ENCODE measurements around the gene VPS37D.
"Not testable (repeated sequence)": the region's sequence is repeated elsewhere in the genome, so short reads cannot be mapped to it uniquely, and the experiment has no call there.

VPS37D gene

DNA sequence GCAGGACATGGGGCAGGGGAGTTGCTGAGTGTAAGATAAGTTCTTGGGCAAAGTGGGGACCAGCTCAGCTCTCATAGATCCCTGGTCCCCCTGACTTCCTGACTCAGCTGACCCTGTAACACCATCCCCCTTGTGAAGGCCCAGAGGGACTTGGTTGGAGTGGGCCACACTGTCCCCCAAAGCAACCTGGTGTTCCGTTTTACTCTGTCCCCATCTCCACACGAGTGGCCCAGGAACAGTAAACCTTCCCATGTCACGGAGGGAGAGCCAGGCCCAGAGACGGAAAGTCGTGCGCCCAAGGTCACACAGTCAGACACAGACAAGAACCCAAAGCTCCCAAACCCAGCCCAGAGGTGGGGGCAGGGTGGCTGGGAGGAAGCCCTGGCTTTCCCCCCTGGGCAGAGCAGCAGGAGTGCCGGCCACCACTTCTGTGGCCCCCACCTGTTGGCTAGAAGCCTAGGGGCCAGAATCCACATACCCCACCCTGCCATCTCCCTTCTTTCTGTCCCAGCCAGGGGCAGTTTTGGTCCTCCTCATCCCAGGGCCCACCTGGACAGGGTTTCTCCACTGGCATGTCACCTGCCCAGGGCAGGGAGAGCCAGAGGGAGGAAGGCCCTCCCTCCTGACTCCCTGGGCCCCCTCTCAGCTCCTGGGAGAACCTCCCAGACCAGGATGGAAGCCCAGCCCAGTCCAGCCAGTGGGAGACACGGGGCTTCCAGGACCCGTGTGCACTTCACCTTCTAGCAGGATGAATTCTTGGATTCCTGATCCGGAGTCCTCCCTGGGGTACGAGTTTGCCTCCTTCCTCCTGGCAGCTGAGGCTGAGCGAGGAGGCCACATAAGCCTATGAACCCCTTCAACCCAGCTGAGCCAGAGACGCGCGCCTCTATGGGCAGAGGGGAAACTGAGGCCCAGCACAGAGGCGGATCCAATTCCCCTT lies 20.6 kb upstream of the VPS37D start:
- no peak for DNase-seq (ENCODE audit: low spot score)

DNA sequence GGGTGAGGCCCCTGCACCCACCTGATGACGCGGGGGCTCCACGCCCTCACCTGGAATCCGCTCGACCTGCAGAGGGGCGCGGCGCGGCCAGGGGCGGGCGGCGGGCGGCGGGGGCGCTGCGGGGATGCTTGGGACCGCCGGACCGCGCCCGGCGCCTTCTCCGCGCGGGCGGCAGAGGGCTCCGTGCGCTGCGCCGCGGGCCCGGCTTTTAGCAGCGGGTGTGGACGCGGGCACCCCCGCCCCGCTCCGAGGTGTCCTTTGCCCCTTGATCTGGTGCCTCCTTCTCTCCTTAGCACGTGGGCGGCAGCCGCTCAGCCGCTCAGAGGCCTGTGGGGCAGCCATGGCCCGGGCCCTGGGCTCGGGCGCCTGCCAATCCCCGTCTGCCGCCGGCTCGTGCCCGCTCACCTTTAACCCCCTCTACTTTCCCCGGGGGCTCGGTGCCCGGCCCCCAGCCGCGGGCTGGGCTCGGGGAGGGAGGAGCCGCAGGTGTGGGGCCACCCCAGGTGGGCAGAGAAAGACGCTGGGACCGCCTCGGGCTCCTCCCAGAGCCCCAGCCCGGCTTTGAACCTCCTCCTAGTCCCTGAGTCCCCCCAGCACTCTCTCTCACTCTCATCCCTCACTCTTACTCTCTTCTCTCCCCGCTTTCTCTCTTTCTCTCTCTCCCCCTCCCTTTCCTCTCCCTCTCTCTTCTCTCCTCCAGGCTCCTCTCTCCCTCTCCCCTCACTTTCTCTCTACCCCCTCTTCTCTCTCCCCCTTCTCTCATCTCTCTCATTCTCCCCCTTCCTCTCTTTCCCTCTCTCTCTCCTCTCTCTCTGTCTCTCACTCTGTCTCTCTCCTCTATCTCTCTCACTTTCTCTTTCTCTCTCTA lies 19.7 kb upstream of the VPS37D start:
- no peak for DNase-seq (ENCODE audit: low spot score)

DNA sequence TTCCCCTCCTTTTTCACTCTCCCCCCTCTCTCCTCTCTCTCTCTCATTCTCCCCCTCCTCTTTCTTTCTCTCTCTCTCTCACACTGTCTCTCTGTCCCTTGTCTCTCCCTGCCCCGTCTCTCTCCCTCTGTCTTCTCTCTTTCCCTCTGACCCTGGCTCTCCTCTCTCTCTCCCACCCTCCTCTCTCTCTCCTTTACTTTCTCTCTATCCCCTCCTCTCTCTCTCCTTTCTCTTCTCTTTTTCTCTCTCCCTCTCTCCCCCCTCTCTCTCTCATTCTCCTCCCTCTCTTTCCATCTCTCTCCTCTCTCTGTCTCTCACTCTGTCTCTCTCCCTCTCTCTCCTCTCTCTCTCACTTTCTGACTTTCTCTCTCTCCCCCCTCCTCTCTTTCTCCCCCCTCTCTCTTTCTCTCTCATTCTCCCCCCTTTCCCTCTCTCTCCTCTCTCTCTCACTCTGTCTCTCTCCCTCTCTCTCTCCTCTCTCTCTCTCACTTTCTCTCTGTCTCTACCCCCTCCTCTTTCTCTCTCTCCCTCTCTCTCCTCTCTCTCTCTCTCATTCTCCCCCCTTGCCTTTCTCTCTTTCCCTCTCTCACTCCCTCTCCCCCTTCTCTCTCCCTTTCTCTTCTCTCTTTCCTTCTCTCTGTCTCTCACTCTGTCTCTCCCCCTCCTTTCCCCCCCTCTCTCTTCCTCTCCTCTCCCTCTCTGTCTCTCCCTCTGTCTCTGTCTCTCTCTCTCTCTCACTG lies 18.9 kb upstream of the VPS37D start:
- DNase-seq (ENCODE audit: low spot score), result no peak

DNA sequence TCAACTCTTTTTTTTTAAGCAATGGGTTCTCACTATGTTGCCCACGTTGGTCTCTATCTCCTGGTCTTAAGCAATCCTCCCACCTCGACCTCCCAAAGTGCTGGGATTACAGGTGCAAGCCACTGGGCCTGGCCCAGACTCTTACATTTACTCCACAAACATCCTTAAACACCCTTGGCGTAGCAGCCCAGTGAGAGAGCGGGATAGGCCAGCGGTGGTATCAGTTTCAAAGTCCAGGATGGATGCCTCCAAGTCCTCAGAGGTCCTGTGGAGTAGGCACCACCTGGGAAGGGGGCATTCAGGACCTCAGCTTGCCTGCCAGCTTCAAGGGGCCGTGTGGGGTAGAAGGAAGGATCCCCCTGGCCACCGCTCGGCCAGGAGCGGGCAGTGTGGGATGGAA lies 18.1 kb upstream of the VPS37D start:
- DNase-seq (ENCODE audit: low spot score), result no peak

DNA sequence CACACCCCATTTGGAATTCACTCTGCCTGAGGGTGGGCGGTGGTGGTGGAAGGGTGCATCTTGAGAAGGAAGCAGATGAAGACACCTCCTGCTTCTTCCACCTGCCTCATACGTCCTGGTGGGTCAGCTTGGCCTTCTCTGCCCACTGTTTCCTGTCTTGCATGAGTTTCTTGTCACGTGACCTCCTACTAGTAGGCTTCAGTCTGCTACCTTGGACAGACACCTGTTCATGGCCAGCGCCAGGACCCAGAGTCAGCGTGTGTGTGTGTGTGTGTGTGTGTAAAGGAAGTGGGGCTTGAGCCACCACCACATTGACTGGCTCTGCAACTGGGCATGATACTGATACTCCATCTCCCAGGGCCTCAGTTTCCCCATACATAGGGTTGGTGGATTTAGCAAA lies 17.1 kb upstream of the VPS37D start:
- DNase-seq (ENCODE audit: low spot score), result no peak

DNA sequence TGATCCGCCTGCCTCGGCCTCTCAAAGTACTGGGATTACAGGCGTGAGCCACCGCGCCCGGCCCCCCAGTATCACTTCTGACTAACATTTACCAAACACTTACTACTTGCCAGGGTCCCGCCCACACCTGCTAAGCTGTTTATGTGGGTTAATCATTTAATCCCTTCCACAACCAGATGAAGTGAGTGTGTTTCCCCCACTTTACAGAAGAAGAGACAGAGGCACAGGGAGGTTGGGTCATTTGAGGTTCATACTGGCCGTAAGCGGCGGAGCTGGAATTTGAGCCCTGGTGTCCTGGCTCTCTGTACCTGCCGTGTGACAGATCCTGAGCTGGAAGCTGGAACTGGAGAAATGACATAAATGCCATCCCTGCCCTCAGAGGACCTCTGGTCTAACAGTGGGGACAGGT lies 15.1 kb upstream of the VPS37D start:
- DNase-seq (ENCODE audit: low spot score), result no peak

DNA sequence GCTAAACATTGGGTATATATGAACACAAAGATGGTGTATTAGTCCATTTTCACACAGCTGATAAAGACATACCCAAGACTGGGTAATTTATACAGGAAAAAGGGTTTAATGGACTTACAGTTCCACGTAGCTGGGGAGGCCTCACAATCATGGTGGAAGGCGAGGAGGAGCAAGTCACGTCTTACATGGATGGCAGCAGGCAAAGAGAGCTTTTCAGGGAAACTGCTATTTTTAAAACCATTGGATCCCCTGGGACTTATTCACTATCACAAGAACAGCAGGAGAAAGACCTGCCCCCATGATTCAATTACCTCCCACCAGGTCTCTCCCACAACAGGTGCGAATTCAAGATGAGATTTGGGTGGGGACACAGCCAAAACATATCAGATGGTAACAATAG lies 12.3 kb upstream of the VPS37D start:
- DNase-seq (ENCODE audit: low spot score), result not testable (repeated sequence)

DNA sequence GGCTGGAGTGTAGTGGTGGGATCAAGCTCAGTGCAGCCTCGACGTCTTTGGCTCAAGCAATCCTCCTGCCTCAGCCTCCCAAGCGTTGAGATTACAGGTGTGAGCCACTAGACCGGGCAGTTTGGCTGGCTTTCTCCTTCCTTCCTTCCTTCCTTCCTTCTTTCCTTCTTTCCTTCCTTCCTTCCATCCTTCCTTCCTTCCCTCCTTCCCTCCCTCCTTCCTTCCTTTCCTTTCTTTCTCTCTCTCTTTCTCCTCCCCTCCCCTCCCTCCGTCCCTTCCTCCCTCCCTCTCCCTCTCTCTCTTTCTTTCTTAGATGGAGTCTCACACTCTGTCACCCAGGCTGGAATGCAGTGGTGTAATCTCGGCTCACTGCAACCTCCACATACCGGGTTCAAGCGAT lies 7.6 kb upstream of the VPS37D start:
- DNase-seq (ENCODE audit: low spot score), result no peak

DNA sequence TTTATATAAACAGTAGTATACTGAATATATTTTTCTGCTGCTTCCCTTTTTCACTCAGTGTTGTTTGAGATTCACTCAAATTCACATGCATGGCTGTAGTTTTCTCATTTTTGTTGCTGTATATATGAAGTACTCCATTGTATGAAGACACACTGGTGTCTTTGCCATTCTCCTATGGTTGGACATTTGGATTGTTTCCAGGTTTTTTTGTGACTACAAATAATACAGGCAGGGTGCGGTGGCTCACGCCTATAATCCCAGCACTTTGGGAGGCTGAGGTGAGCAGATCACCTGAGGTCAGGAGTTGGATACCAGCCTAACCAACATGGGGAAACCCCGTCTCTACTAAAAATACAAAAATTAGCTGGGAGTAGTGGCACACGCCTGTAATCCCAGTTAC lies 7.0 kb upstream of the VPS37D start:
- not testable (repeated sequence) for DNase-seq (ENCODE audit: low spot score)

DNA sequence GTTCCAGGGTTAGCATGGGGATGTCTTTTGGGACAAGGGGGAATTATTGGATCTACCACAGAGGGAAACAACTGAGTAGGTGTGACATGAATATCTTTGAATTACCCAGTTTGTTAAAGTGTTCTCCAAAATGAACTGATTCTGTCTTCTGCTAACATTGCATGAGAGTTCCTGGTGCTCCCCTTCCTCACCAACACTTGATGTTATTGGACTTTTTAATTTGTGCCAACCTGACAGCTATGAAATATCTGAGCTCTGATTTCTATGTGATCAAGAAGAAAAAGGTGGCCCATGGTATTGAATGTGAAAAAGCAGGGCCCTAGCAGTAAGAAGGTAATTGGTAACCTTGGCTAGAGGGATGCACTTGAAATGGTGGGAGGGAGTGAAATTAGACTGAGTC lies 4.6 kb upstream of the VPS37D start:
- DNase-seq (ENCODE audit: low spot score), result no peak

DNA sequence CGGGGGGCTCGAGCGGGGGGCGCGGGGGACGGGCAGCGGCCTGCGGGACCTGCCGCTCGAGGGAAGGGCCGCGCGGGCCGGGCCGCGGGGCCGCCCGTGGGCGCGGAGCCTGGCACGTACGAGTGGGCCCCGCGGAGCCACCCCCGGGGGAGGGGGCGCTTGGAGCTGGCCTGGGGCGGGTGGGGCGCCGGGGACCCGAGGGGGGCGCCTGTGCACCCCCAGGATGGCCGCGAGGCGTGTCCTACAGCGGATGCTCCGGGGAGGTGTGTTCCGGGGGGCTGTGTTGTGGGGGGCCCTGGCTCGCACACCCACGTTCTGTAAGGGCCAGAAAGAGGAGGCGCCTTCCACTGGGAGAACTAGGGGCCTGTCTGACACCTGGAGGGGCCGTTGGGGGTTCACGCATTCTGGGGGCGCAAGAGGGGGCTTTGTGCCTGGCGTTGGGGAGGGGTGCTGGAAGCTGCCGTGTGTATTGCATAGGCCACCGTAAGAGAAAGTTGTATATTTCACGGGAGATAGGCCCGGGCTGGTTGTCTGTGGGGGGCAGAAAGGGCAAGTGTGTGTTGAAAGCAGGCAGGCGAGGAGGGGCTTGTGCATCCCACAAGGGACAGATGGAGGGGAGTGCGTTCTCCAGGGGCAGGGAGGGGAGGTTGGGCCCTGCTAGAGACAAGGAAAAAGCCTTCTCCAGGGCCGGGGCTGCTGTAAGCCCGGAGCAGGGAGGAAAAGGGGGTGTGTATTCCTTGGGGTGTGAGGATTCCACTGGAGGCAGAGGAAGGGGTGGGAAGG lies 663 bp downstream of the VPS37D start:
- no peak for DNase-seq (ENCODE audit: low spot score)

DNA sequence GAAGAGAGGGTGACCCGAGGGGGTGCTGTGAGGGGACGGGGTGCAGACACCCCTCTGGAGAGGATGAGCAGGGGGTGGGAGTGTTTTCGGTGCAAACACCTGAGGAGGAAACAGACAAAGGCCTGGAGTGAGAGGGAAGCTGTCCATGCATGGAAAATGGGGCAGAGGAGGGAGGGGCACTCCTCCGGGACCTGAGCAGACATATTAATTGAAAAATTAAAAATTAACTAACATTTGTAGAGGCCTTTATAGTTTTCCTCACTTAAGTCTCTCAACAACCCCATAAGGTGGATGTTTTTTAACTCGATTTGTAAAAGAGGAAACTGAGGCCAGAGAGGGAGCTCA lies 1.2 kb downstream of the VPS37D start:
- DNase-seq (ENCODE audit: low spot score), result no peak

DNA sequence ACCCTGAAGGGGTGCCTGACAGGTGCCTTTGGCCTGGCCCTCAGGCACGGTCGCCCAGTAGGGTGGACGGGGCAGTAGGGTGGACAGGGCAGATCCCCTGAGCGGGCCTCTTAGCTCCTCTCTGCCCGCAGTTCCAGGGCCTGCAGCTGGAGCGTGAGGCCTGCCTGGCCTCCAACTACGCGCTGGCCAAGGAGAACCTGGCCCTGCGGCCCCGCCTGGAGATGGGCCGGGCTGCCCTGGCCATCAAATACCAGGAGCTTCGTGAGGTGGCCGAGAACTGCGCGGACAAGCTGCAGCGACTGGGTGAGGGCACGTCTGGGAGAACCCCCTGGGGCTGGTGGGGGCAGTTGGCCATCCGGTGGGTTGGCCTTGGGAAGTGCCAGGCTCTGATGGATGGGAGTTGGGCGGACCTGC lies 1.7 kb downstream of the VPS37D start:
- no peak for DNase-seq (ENCODE audit: low spot score)

DNA sequence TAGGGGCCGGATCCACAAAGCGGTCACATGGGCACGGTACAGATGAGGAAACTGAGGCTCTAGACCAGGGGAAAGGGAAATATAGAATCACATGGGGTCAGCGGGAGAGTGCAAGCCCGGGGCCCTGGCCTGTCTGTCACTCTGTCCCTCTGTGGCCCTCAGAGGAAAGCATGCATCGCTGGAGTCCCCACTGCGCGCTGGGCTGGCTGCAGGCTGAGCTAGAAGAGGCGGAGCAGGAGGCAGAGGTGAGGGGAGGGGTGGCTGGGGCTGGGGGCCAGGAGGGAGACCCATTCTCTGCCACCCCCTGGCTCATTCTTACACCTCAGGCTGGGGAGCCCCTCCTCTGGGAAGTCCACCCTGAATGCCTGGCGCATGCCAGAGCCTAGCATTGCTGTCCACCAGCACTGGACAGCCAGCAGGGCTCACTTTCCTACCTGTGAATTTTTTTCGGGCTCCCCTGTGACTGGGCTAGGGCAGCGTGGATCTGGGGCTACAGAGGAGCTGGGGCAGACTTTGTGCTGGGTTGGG lies 2.3 kb downstream of the VPS37D start:
- DNase-seq (ENCODE audit: low spot score), result no peak

DNA sequence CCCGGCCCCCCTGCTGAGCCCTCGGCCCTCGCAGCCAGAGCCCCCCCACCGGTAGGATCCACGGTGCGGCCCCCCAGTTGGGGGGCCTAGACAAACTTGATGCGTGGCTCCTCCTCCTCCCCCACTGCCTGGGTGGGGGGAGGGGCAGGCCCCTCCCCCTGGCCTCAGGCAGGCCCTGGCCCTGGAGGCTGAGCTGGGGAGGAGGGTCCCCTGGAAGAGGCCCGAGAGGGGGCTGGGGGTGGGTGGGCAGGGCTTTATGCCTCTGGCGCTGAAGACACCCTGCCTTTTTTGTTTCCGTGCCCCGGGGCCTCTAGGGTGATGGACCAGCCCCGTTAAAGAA lies 3.7 kb downstream of the VPS37D start:
- no peak for DNase-seq (ENCODE audit: low spot score)

DNA sequence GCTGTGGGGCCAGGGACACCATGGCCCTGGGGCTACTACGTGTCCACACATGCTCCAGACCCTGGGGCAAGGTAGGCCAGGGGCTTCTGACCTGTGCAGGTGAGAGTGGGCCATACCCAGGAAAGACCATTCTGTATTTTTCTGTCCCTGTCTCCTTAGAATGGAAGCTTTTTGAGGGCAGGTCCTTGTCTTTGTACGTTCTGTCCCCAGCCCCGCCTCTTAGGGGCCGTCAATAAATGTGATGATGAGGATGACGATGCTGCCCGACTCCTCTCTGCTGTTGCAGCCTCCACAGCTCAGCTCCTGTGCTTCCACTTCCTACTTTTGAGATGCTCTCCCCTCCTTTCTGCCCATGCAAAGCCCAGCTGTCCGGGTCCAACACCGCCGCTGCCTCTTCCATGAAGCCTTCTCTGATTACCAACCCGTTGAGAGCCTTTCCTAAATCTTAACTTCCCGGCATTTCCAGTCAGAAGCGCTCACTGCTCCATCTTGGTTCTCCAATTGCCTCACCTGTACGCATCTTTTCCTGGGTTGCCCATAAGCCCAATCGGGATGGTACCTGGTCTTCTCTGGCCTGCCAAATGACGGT lies 4.3 kb downstream of the VPS37D start:
- no peak for DNase-seq (ENCODE audit: low spot score)

DNA sequence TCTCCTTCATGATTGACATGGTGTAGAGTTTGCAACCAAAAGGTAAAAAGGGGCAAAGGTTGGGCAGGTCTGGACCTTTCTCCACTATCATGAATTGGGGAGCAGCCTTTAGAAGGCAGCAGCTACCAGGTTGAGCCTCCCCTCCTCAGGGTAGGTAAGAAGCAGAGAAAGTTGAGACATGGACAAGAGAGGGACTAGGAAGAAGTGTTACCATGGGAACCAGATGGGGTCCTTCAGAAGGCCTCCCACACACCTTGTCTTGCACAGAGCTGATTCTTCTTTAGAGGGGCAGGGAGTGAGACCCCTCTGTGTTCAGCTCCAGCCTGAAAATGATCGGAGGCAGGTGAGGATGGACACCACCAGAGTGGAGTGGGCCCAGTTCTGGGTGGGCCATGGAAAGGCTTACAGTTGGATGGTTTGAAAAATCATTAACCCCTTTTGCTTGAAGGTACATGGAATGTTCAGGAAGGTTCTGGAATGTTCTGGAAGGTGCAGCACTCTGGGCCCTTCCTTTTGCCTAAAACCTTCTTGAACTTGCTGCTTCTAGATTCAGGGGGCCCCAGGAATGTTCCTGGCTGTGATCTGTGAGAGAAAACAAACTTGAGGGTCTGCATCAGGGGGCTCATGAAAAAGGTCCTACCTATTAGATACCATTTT lies 7.0 kb downstream of the VPS37D start:
- no peak for DNase-seq (ENCODE audit: low spot score)

DNA sequence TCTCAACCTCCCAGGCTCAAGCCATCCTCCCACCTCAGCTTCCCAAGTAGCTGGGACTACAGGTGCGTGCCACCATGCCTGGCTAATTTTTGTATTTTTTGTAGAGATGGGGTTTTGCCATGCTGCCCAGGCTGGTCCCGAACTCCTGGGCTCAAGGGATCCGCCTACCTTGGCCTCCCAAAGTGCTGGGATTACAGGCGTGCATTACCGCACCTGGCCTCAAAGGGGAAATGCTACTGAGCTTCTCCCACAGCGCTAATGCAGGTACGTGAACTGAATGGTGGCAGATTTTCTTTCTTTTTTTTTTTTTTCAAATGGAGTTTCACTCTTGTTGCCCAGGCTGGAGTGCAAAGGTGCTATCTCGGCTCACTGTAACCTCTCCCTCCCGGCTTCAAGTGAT lies 8.4 kb downstream of the VPS37D start:
- not testable (repeated sequence) for DNase-seq (ENCODE audit: low spot score)

DNA sequence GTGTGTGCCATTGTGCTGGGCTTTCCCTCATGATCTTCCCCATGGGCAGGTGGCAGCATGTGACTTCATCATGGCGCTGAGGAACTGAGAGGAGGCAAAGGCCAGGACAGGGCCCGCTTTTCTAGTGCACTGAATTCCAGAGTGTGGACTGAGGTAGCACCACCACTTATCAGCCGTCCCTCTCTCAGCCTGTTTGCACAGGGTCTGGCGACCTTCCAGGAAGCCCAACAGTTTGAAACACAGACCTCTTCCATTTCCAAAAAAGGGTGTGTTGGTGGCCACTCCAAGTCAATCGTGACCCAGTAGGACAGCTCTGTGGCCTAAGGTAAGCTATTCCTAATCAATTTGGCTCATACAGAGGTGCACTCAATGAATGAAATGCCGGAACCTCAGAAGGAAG lies 11.2 kb downstream of the VPS37D start:
- DNase-seq (ENCODE audit: low spot score), result no peak

DNA sequence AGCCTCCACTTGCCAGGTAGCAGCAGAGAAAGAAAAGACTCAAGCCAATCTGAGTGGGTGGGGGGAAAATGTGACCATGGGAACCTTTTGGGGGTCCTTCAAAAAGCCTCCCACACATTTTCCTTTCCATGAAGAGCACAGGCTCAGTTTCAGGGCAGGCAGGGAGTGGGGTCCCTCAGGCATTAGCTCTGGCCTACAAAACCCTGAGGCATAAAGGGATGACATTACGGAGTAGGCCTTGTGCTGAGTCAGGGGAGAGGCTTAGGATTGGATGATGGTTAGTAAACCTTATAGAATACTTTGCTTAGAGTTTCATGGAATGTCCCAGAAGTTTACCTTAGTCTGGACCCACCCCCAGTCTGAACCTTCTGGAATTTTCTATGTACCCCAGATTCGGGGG lies 12.1 kb downstream of the VPS37D start:
- no peak for DNase-seq (ENCODE audit: low spot score)

DNA sequence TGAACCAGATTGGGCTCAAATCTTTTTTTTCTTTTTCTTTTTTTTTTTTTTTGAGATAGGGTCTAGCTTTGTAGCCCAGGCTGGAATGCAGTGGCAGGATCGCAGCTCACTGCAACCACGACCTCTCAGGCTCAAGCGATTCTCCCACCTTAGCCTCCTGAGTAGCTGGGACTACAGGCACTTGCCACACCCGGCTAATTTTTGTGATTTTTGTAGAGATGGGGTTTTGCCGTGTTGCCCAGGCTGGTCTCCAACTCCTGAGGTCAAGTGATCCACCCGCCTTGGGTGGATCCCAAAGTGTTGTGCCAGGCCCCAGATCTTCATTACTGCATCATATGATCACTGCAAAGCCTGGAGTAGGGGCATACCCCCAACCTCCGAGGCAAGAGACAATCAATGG lies 12.9 kb downstream of the VPS37D start:
- DNase-seq (ENCODE audit: low spot score), result no peak

All from putamen (tissue), 1 donor.